HEK293T (cell line): ENCODE data around the gene ARHGEF18.

Experiments used
- CTCF ChIA-PET: fragments of 350-600 bp; formaldehyde crosslinking; extraction: SDS; loops from one replicate; lab custom pipeline; 2021; ENCODE audit warnings: antibody characterized with exemption, inconsistent platforms; lab: Yijun Ruan, JAX
- POLR2A ChIA-PET: fragments of 350-600 bp; formaldehyde crosslinking; extraction: SDS; loops from one replicate; lab custom pipeline; 2020; ENCODE audit warnings: antibody characterized with exemption, inconsistent platforms; lab: Yijun Ruan, JAX
- DNase-seq: peaks from one replicate; pipeline ENCODE4 v3.0.0; 2012; ENCODE audit warnings: mixed read lengths; ENCODE audit errors: extremely low spot score
- ARNT ChIP-seq: fragments of 450-650 bp; IDR thresholded peaks from 2 replicates; pipeline ENCODE4 v1.6.1; 2017; ENCODE audit warnings: mild to moderate bottlenecking
- BHLHE40 ChIP-seq: fragments of 450-650 bp; IDR thresholded peaks from 2 replicates; pipeline ENCODE4 v1.6.1; 2016; ENCODE audit warnings: mild to moderate bottlenecking, moderate library complexity, borderline replicate concordance
- CTBP1 ChIP-seq: fragments of 450-650 bp; IDR thresholded peaks from 2 replicates; pipeline ENCODE4 v1.6.1; 2016; ENCODE audit warnings: borderline replicate concordance
- ELF4 ChIP-seq: fragments of 450-650 bp; IDR thresholded peaks from 2 replicates; pipeline ENCODE4 v1.6.1; 2017; ENCODE audit warnings: antibody characterized with exemption
- FOXA1 ChIP-seq: fragments of 450-650 bp; IDR thresholded peaks from 2 replicates; pipeline ENCODE4 v1.6.1; 2016; ENCODE audit warnings: mild to moderate bottlenecking
- FOXK2 ChIP-seq: fragments of 450-650 bp; IDR thresholded peaks from 2 replicates; pipeline ENCODE4 v1.6.1; 2016; ENCODE audit warnings: mild to moderate bottlenecking
- FOXM1 ChIP-seq: fragments of 450-650 bp; IDR thresholded peaks from 2 replicates; pipeline ENCODE4 v1.6.1; 2017; ENCODE audit warnings: mild to moderate bottlenecking, borderline replicate concordance
- HDGF ChIP-seq: fragments of 450-650 bp; IDR thresholded peaks from 2 replicates; pipeline ENCODE4 v1.6.1; 2017; ENCODE audit warnings: antibody characterized with exemption, borderline replicate concordance
- L3MBTL2 ChIP-seq: fragments of 450-650 bp; conservative IDR thresholded peaks from 2 replicates; pipeline ENCODE4 v1.6.1; 2016; ENCODE audit warnings: mild to moderate bottlenecking
- LEF1 ChIP-seq: fragments of 450-650 bp; IDR thresholded peaks from 2 replicates; pipeline ENCODE4 v1.6.1; 2017; ENCODE audit warnings: mild to moderate bottlenecking, borderline replicate concordance
- NFRKB ChIP-seq: fragments of 450-650 bp; IDR thresholded peaks from 2 replicates; pipeline ENCODE4 v1.6.1; 2016; ENCODE audit warnings: mild to moderate bottlenecking, moderate library complexity
- PKNOX1 ChIP-seq: fragments of 450-650 bp; IDR thresholded peaks from 2 replicates; pipeline ENCODE4 v1.6.1; 2016
- SP1 ChIP-seq: fragments of 450-650 bp; IDR thresholded peaks from 2 replicates; pipeline ENCODE4 v1.6.1; 2017
- SUZ12 ChIP-seq: fragments of 450-650 bp; IDR thresholded peaks from 2 replicates; pipeline ENCODE4 v1.6.1; 2016; ENCODE audit warnings: mild to moderate bottlenecking
- TARDBP ChIP-seq: fragments of 450-650 bp; IDR thresholded peaks from 2 replicates; pipeline ENCODE4 v1.6.1; 2016
- ZNF384 ChIP-seq: fragments of 450-650 bp; IDR thresholded peaks from 2 replicates; pipeline ENCODE4 v1.6.1; 2016

ARHGEF18 gene

GRCh38 chr19:7376151-7376852 lies 27.6 kb downstream of the ARHGEF18 start:
- DNase-seq, result no peak
- TF ChIP-seq FOXM1, result no peak
- no peak for TF ChIP-seq FOXA1
- TF ChIP-seq HDGF, result no peak
- no peak for TF ChIP-seq SP1
- no peak for TF ChIP-seq L3MBTL2
- no peak for TF ChIP-seq NFRKB
- no peak for TF ChIP-seq LEF1
- TF ChIP-seq PKNOX1, result no peak
- no peak for TF ChIP-seq TARDBP
- TF ChIP-seq SUZ12, result no peak
- no peak for TF ChIP-seq ARNT
- no peak for TF ChIP-seq BHLHE40
- no peak for TF ChIP-seq FOXK2
- no peak for TF ChIP-seq ZNF384
- no peak for TF ChIP-seq CTBP1
- TF ChIP-seq ELF4, result no peak
- ChIA-PET POLR2A (no interaction called here), CTCF (interaction anchor here (1.0 kb wide), 1 partner anchor 9 kb away, joined by 3 read pairs; no protein-coding TSS in a partner anchor)

GRCh38 chr19:7377196-7377595 lies 28.5 kb downstream of the ARHGEF18 start:
- CTCF ChIA-PET, result no interaction called here
- TF ChIP-seq FOXA1 (no peak), ARNT (no peak), FOXK2 (no peak), BHLHE40 (no peak), HDGF (no peak)
- DNase-seq, result no peak
- POLR2A ChIA-PET, result no interaction called here

- no peak for DNase-seq
- TF ChIP-seq SUZ12, result no peak
- TF ChIP-seq BHLHE40, result no peak
- no peak for TF ChIP-seq FOXM1
- no peak for TF ChIP-seq PKNOX1
- no peak for TF ChIP-seq HDGF
- no peak for TF ChIP-seq FOXK2
- no peak for TF ChIP-seq FOXA1
- no peak for TF ChIP-seq ZNF384
- TF ChIP-seq NFRKB, result no peak
- no peak for TF ChIP-seq ARNT
- TF ChIP-seq SP1, result no peak
- no peak for TF ChIP-seq LEF1
- no peak for TF ChIP-seq CTBP1
- ChIA-PET POLR2A (interaction anchor here (1.6 kb wide), 1 partner anchor 14 kb away, joined by 6 read pairs; no protein-coding TSS in a partner anchor), CTCF (interaction anchor here (1.0 to 2.6 kb wide), 3 partner anchors 11 to 27 kb away, joined by 4 to 10 read pairs (median 9); no protein-coding TSS in a partner anchor)
These were observed 32.3 kb downstream of the ARHGEF18 start for GRCh38 chr19:7381073-7381390.

GRCh38 chr19:7382694-7383093 lies 34.0 kb downstream of the ARHGEF18 start:
- ChIA-PET POLR2A (interaction anchor here (1.0 kb wide), 1 partner anchor 284 kb away, joined by 3 read pairs; no protein-coding TSS in a partner anchor), CTCF (interaction anchor here (1.7 kb wide), 1 partner anchor 28 kb away, joined by 9 read pairs; no protein-coding TSS in a partner anchor)
- DNase-seq, result peak; percentile 5
- TF ChIP-seq ZNF384 (no peak), NFRKB (no peak), FOXK2 (no peak), ARNT (no peak), FOXM1 (no peak), FOXA1 (no peak), HDGF (no peak), LEF1 (no peak), SP1 (no peak), CTBP1 (no peak), BHLHE40 (no peak), ELF4 (no peak), TARDBP (no peak), PKNOX1 (no peak), L3MBTL2 (no peak), SUZ12 (no peak)

GRCh38 chr19:7383284-7383683 lies 34.5 kb downstream of the ARHGEF18 start:
- TF ChIP-seq HDGF (no peak), ARNT (no peak), PKNOX1 (no peak), SUZ12 (no peak), L3MBTL2 (no peak), LEF1 (no peak), ELF4 (no peak), FOXA1 (no peak), SP1 (no peak), NFRKB (no peak), TARDBP (no peak), BHLHE40 (no peak), FOXM1 (no peak)
- ChIA-PET POLR2A (no interaction called here), CTCF (interaction anchor here (1.7 kb wide), 1 partner anchor 29 kb away, joined by 9 read pairs; no protein-coding TSS in a partner anchor)
- no peak for DNase-seq

- TF ChIP-seq ARNT, result no peak
- no peak for TF ChIP-seq TARDBP
- TF ChIP-seq FOXM1, result no peak
- TF ChIP-seq BHLHE40, result no peak
- no peak for TF ChIP-seq SP1
- no peak for TF ChIP-seq FOXK2
- no peak for TF ChIP-seq PKNOX1
- no peak for TF ChIP-seq LEF1
- TF ChIP-seq ZNF384, result no peak
- no peak for TF ChIP-seq CTBP1
- TF ChIP-seq HDGF, result no peak
- no peak for TF ChIP-seq L3MBTL2
- TF ChIP-seq NFRKB, result no peak
- TF ChIP-seq FOXA1, result no peak
- TF ChIP-seq SUZ12, result no peak
- no peak for TF ChIP-seq ELF4
- ChIA-PET POLR2A (no interaction called here), CTCF (no interaction called here)
- DNase-seq, result no peak
These were observed 36.3 kb downstream of the ARHGEF18 start for GRCh38 chr19:7385062-7385461.
